K562 (cell line): Measurements from ENCODE around the gene TGFBR3L. TPM values are rescaled to one million over a fixed set of nuclear protein-coding genes. Genes with fewer than 3 reads are reported as not detected.

ENCODE experiments used
- CAMTA2 ChIP-seq: fragments of 250-450 bp; sonication (Bioruptor Pico); conservative IDR thresholded peaks from 2 replicates; pipeline ENCODE4 v1.5.1; 2022
- E4F1 ChIP-seq: fragments of 250-450 bp; sonication (Bioruptor Pico); IDR thresholded peaks from 2 replicates; pipeline ENCODE4 v1.5.0; 2021; ENCODE audit warnings: mild to moderate bottlenecking, borderline replicate concordance
- ID3 ChIP-seq, 2 experiments: fragments of 250-450 bp in 1 of 2; fragments of 450-650 bp in 1 of 2; sonication (Bioruptor Pico) in 1 of 2; IDR thresholded peaks; 2 replicates each; pipeline versions ENCODE4 v1.6.1 to v1.8.0; 2016 to 2021; ENCODE audit warnings: mild to moderate bottlenecking in 2 of 2, moderate library complexity in 2 of 2, missing compliant biosample characterization in 1 of 2, missing genetic modification characterization in 1 of 2
- MTA3 ChIP-seq: fragments of 450-650 bp; formaldehyde crosslinking; IDR thresholded peaks from 2 replicates; pipeline ENCODE4 v1.6.1; 2017; ENCODE audit warnings: mild to moderate bottlenecking, borderline replicate concordance
- ZBTB2 ChIP-seq: fragments of 450-650 bp; IDR thresholded peaks from 2 replicates; pipeline ENCODE4 v1.6.1; 2016; ENCODE audit warnings: antibody characterized with exemption
- ZFP36 ChIP-seq: fragments of 150-350 bp; IDR thresholded peaks from 2 replicates; pipeline ENCODE4 v1.6.1; 2018; ENCODE audit warnings: low read length, low read depth; ENCODE audit not compliant: partially characterized antibody
- ZHX1 ChIP-seq: fragments of 150-350 bp; conservative IDR thresholded peaks from 2 replicates; pipeline ENCODE4 v1.6.1; 2014; ENCODE audit warnings: low read length
- ZNF407 ChIP-seq: fragments of 450-650 bp; IDR thresholded peaks from 2 replicates; pipeline ENCODE4 v1.6.1; 2016; ENCODE audit warnings: low read depth
- ZNF436 ChIP-seq: fragments of 250-450, 450-650 bp; sonication (Bioruptor Pico); formaldehyde crosslinking; IDR thresholded peaks from 2 replicates; pipeline ENCODE4 v1.7.0; 2020; ENCODE audit warnings: mild to moderate bottlenecking
- polyA plus RNA-seq, 8 experiments: library from polyadenylated mRNA; depleted of rRNA in 4 of 8; stranded (reverse) in 5 of 8; unstranded in 3 of 8; fragments of >200 nt; fragmentation: Nextera tagmentation in 2 of 8; fragmentation: Illumina TruSeq in 1 of 8; extraction: Ambion mirVana in 2 of 8; extraction: Trizol in 1 of 8; gene quantifications; 2 replicates each; pipeline versions ENCODE4 v1.2.1 to v1.2.3, GENCODE V29; 2011 to 2014; ENCODE audit warnings: inconsistent platforms in 1 of 8, missing spikeins in 1 of 8
- total RNA-seq, 7 experiments: library from RNA; depleted of rRNA in 6 of 7; stranded (reverse); fragments of >200 nt in 6 of 7; fragmentation: Illumina TruSeq in 2 of 7; extraction: Trizol in 2 of 7; gene quantifications; 2 replicates each; pipeline versions ENCODE4 v1.2.1 to v1.2.3, GENCODE V29; 2011 to 2021; ENCODE audit warnings: low replicate concordance in 1 of 7

TGFBR3L gene
- total and polyA plus RNA-seq, 9 of the 15 experiments (the other 6 are each of a cell fraction or from before 2014, with no cell fraction given), result not detected

GRCh38 chr19:7924241-7924640, 9.6 kb downstream of the TGFBR3L start (continued):
- TF ChIP-seq ZNF407 (no peak), ZBTB2 (no peak), MTA3 (no peak), CAMTA2 (CRISPR knock-in tag) (no peak), ZHX1 (no peak), ZNF436 (CRISPR knock-in tag) (no peak), ID3 (CRISPR knock-in tag; IDR thresholded peaks at IDR 0.05) (no peak), ID3 (tag; IDR thresholded peaks at IDR 0.05) (no peak), E4F1 (CRISPR knock-in tag) (no peak), ZFP36 (peak; percentile 16)
- TF ChIP-seq, all 486 proteins: peak for 4
